ENCODE results near the gene CCL16. TPM values are rescaled to one million over a fixed set of nuclear protein-coding genes. Genes with fewer than 3 reads are reported as not detected.
"Not testable (repeated sequence)": the region's sequence is repeated elsewhere in the genome, so short reads cannot be mapped to it uniquely, and the experiment has no call there.

Gene CCL16
- total and polyA plus RNA-seq, 2 donors (not counting 1 experiment from before 2014, with no cell fraction given): not detected

GRCh38 chr17:36016555-36016954 is 35.3 kb upstream of the CCL16 start:
- no CpG with 5 or more reads among the region's 2 CpGs for WGBS (ENCODE audit: insufficient coverage)
- ChIA-PET CTCF (interaction anchor here (1.2 to 3.2 kb wide), 2 partner anchors 41 to 132 kb away, joined by 5 to 17 read pairs; no protein-coding TSS in a partner anchor), POLR2A (no interaction called here)
- H3K79me2 ChIP-seq (ENCODE audit: control insufficient read depth, insufficient read depth, low read length): no peaks in the 10 kb centered on the region
- no peak overlapping the region for H3K4me3 ChIP-seq (ENCODE audit: control extremely low read depth in 1 of 5, extremely low read depth in 1 of 5, insufficient read depth in 1 of 5, low read depth in 2 of 5, low read length in 4 of 5)
- no peak overlapping the region for H2AFZ ChIP-seq (ENCODE audit: insufficient read depth, low read depth, low read length, poor library complexity, severe bottlenecking)
- H3K36me3 ChIP-seq (replicated peaks in 1 of 2; ENCODE audit: control extremely low read depth in 1 of 2, control insufficient read depth in 1 of 2, extremely low read depth in 1 of 2, insufficient read depth in 2 of 2, low read length in 1 of 2): no peaks in the 10 kb centered on the region
- Mint-ChIP-seq H3K9me3 (ENCODE audit: insufficient read depth) (no peaks in the 10 kb centered on the region), H3K27me3 (peaks cover 3% of the 10 kb centered on the region), H3K4me3 (no peak overlapping the region), H3K4me1 (peaks cover 14% of the 10 kb centered on the region), H3K27ac (no peak overlapping the region)
- DNase-seq (no peak), ATAC-seq (ENCODE audit: low read depth) (no peak)
- no peak overlapping the region for H3K27ac ChIP-seq (ENCODE audit: low read length in 2 of 2)
- peaks cover 0 to 17% (median 0%) of the 10 kb centered on the region in 3 donors for H3K9me3 ChIP-seq (ENCODE audit: control extremely low read depth in 1 of 3, control insufficient read depth in 2 of 3, insufficient read depth in 1 of 3, low read length in 2 of 3)
- H3K27me3 ChIP-seq (replicated peaks in 1 of 4; ENCODE audit: control extremely low read depth in 1 of 4, control insufficient read depth in 3 of 4, insufficient read depth in 4 of 4, low read length in 3 of 4): no peaks in the 10 kb centered on the region
- H3K4me2 ChIP-seq (replicated peaks; ENCODE audit: low read depth, low read length, poor library complexity, severe bottlenecking): no peak overlapping the region
- intact Hi-C loops (cut with micrococcal nuclease): no loop called here
- H3K4me1 ChIP-seq (ENCODE audit: control insufficient read depth in 2 of 2, insufficient read depth in 2 of 2, low read length in 2 of 2): peaks cover 12 to 15% of the 10 kb centered on the region in 2 donors
- TF ChIP-seq CTCF (IDR thresholded peaks at IDR 0.05): no peak
- no peak for TF ChIP-seq EZH2 (IDR thresholded peaks at IDR 0.05; ENCODE audit: borderline replicate concordance, insufficient read depth, low read depth, low read length, poor library complexity, severe bottlenecking)
- no peak overlapping the region for H3K9ac ChIP-seq (ENCODE audit: low read length)
- no peaks in the 10 kb centered on the region for H4K20me1 ChIP-seq (ENCODE audit: control insufficient read depth, insufficient read depth, low read length, poor library complexity, severe bottlenecking)

- ATAC-seq (ENCODE audit: low read depth); H3K4me3 ChIP-seq (ENCODE audit: control extremely low read depth in 1 of 5, extremely low read depth in 1 of 5, insufficient read depth in 1 of 5, low read depth in 2 of 5, low read length in 4 of 5); H2AFZ ChIP-seq (ENCODE audit: insufficient read depth, low read depth, low read length, poor library complexity, severe bottlenecking); H3K4me2 ChIP-seq (replicated peaks; ENCODE audit: low read depth, low read length, poor library complexity, severe bottlenecking); H3K9me3 Mint-ChIP-seq (ENCODE audit: insufficient read depth); H3K27ac ChIP-seq (ENCODE audit: low read length in 2 of 2); H4K20me1 ChIP-seq (ENCODE audit: control insufficient read depth, insufficient read depth, low read length, poor library complexity, severe bottlenecking); POLR2A ChIA-PET; H3K27me3 ChIP-seq (replicated peaks in 1 of 4; ENCODE audit: control extremely low read depth in 1 of 4, control insufficient read depth in 3 of 4, insufficient read depth in 4 of 4, low read length in 3 of 4); DNase-seq; H3K27me3 Mint-ChIP-seq; H3K79me2 ChIP-seq (ENCODE audit: control insufficient read depth, insufficient read depth, low read length); H3K4me3 Mint-ChIP-seq; intact Hi-C loops (cut with micrococcal nuclease); H3K36me3 ChIP-seq (replicated peaks in 1 of 2; ENCODE audit: control extremely low read depth in 1 of 2, control insufficient read depth in 1 of 2, extremely low read depth in 1 of 2, insufficient read depth in 2 of 2, low read length in 1 of 2); H3K9ac ChIP-seq (ENCODE audit: low read length); H3K27ac Mint-ChIP-seq: not testable (repeated sequence)
- peaks cover 12 to 15% of the 10 kb centered on the region in 2 donors for H3K4me1 ChIP-seq (ENCODE audit: control insufficient read depth in 2 of 2, insufficient read depth in 2 of 2, low read length in 2 of 2)
- H3K9me3 ChIP-seq (ENCODE audit: control extremely low read depth in 1 of 3, control insufficient read depth in 2 of 3, insufficient read depth in 1 of 3, low read length in 2 of 3): peaks cover 0 to 17% (median 0%) of the 10 kb centered on the region in 3 donors
- WGBS (ENCODE audit: insufficient coverage): 100% methylated on average over 2 of the region's 4 CpGs
- CTCF ChIA-PET: interaction anchor here (3.2 kb wide), 1 partner anchor 133 kb away, joined by 17 read pairs; no protein-coding TSS in a partner anchor
- H3K4me1 Mint-ChIP-seq: peaks cover 14% of the 10 kb centered on the region
These were observed 34.6 kb upstream of the CCL16 start for GRCh38 chr17:36015895-36016294.
